OCI-M2 (cell line): ENCODE data around the gene LIN9.
"Not testable (repeated sequence)": the region's sequence is repeated elsewhere in the genome, so short reads cannot be mapped to it uniquely, and the experiment has no call there.

Source experiments
- DNase-seq: peaks from one replicate; lab custom pipeline; 2025; ENCODE audit not compliant: unreplicated experiment; lab: John Stamatoyannopoulos, UW

Gene LIN9

DNA sequence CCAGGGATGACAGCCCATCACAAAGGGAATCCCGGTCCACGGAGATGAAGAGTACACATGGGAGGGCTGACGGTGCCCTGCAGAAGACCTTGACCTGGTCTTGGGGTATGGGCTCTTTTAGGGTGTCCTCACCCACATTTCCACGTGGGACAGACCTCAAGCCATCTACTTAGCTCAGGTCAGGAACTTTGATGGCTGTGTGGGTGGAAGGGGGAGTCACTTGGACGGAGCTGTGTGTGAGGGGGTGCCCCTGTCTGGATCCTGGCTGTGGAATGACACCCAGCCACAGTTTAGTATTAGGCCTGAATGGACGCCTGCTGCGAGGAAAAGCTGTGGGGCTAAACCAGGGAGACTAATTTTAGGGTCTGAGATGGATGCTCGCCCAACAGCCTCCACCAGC is 96.4 kb downstream of the LIN9 start:
- DNase-seq, result no peak

GRCh38 chr1:226211181-226211821 is 97.7 kb downstream of the LIN9 start:
- DNase-seq, result no peak

DNA sequence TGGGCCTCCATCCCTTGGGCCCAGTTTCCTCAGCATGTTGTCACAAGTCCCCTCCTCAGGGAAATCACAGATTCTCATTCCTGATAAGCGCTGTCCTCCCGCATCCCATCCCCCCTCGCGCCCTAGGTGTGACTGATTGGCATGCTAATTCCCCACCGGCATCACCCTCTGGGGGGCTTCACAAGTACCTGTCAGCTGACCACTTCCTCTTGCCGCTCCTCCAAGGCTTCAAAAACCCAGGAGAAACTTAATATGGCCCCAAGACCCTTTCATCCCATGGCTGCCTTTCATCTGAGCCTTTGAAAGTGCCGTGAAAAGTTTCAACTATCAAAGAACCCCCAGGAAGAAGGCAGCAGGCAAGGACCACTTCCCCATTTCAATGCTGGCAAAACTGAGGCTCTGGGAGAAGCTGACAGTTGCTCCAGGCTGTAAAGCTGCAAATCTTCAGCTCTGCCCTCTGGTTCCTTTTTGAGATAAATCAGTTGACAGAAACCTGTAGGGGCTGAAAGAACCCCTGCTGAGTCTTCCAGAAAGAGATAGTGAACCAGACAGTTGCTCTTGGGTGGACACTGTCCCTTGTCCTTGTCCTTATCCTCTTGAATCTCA is 98.3 kb downstream of the LIN9 start:
- DNase-seq, result no peak

- no peak for DNase-seq
Measured at GRCh38 chr1:226209307-226210059, 99.5 kb downstream of the LIN9 start.

DNA sequence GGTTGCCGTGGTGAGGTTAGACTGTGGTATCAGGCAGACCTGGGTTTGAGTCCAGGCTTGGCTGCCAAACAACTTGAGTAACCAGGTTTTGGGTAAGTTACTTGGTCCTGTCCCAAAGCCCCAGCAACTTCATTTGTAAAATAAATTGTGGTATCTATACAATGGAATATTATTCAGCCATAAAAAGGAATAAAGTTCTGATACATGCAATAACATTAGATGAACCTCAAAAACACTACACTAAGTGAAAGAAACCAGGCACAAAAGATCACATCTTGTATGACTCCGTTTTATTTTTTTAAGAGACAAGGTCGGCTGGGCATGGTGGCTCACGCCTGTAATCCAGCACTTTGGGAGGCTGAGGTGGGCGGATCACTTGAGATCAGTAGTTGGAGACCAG is 101.9 kb downstream of the LIN9 start:
- DNase-seq, result no peak

- DNase-seq, result no peak
Measured at GRCh38 chr1:226204198-226204597, 104.8 kb downstream of the LIN9 start.

- DNase-seq, result no peak
Measured at GRCh38 chr1:226203655-226204054, 105.3 kb downstream of the LIN9 start.

DNA sequence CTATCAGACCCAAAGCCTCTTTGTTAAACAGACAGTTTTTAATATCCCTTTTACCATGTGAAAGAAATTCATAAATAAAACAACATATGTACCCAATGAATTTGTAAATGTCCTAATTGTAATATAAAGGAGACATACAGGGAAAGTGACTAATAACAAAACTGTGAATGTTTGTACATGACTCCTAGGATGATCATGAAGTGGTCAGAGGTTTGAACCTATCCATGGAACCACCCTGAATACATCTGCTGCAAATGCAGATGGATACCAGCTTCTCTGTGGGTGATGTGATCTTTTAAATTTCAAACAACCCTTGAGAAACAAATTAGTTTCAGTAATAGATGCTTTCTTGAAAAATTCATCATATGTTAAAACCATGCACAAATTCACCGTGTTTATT is 105.7 kb downstream of the LIN9 start:
- DNase-seq, result no peak

DNA sequence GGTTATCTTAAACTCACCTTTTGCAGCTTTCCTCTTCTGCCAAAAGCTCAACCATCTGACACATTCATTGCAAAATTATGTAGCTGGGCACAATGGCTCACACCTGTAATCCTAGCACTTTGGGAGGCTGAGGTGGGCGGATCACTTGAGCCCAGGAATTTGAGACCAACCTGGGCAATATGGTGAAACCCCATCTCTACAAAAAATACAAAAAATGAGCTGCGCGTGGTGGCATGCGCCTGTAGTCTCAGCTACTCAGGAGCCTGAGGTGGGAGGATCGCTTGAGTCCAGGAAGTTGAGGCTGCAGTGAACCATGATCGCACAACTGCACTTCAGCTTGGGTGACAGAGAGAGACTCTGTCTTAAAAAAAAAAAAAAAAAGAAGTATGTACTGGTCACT is 106.3 kb downstream of the LIN9 start:
- DNase-seq, result not testable (repeated sequence)

- no peak for DNase-seq
Measured at GRCh38 chr1:226202246-226202645, 106.7 kb downstream of the LIN9 start.

DNA sequence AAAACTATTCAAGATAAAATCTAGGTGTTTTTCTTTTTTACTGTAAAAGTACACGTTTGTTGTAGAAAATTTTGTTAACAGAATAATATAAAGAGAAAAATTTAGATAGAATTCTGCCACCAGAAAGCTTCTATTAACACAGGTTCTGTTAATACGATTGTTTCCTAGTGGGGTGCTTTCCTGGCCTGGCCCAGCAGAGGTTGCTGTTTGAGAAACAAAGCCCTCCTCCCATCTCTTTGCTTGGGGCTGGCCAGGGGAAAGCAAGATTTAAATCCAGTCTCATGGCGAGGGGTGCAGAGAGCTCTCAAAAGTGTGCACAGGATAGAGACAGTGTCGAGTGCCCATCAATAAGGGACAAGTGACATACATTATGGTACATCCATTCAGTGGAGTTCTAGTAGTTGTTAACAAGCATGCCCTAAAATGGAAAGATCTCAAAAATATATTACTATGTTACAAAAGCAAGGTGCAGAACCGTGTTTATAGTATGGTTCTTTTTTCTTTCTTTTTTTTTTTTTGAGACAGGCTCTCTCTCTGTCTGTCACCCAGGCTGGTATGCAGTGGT is 107.9 kb downstream of the LIN9 start:
- no peak for DNase-seq

GRCh38 chr1:226199971-226200370 is 109.0 kb downstream of the LIN9 start:
- DNase-seq, result no peak

DNA sequence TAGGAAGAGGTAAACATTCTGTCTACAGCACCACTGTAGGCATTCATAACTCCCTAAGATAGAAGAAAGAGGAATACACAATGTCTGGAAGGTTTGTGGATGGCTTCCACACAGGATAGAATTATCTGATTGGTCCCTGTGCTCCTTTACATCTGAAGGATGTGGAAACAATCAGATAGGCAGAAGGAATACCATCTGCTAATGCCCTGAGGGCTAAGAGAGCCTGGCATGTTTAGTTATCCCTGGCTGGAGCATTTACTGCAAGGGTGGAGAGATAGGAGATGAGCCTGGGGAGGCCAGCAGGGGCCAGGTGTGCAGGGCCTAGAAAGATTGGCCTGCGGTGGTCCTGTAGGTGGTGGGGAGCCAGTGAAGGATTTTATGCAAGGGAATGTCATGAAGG is 113.8 kb downstream of the LIN9 start:
- no peak for DNase-seq

DNA sequence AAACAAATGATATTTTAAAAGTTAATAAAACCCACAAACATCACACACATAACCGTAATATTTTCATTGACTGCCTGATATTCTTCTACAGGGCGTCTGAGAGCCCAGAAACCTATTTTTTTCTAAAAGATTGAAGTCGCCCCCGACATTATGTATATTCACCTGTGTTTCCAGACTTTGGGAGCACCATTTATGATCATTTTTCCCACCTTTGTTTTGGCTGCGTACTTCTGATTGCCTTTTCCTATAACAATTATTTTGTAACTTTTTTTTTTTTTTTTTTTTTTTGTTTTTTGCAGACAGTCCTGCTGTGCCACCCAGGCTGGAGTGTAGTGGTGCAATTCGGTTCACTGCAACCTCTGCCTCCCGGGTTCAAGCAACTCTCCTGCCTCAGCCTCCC is 121.6 kb downstream of the LIN9 start:
- no peak for DNase-seq

DNA sequence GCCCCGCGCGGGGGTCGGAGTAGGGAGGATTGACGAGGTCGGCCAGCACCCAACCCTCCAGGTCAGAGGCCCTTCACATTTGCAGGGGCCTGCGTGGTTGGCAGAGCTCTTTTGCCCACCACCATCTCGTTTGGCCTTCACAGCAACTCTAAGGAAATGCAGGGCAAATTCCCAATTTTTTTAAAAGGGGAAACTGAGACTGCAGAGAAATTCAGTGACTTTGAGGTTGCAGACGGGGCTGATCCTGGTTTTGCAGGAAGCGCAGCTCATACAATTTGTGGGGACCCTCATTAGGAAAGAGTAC is 122.0 kb downstream of the LIN9 start:
- DNase-seq, result no peak

GRCh38 chr1:226186124-226187018 is 122.6 kb downstream of the LIN9 start, which contains the start of gene ACBD3:
Gene ACBD3 (minus strand): TSS chr1:226186741. CDS start chr1:226186675, 66 bp downstream.
- peak; percentile 78 for DNase-seq

- DNase-seq, result no peak
Measured at GRCh38 chr1:226185141-226186036, 123.6 kb downstream of the LIN9 start.

DNA sequence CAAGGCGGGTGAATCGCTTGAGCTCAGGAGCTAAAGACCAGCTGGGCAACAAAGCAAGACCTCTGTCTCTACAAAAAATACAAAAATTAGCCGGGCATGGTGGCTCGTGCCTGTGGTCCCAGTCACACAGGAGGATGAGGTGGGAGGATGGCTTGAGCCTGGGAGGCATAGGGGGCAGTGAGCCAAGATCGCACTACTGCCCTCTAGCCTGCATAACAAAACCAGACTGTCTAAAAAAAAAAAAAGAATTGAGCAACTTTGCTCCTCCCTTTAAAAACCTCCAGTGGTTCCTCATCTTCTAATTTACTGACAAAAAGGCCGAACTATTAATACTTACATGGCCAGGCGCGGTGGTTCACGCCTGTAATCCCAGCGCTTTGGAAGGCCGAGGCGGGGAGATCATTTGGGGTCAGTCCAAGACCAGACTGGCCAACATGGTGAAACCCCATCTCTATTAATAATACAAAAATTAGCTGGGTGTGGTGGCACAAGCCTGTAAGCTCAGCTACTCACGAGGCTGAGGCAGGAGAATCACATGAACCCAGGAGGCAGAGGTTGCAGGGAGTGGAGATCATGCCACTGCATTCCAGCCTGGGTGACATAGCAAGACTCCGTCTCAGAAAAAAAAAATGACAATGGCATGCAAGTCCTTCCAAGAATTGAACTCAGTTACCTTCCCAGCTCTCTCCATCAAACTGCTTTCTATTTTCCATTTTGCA is 126.8 kb downstream of the LIN9 start:
- DNase-seq, result no peak
